Stimulated activated naive B cell treated with anti-CD40 and anti-IgM and Interleukin-4, amounts not matched to agents 10 μg/mL and 1 μg/mL and 100 μg/mL, for 72 hours (primary cell): ENCODE measurements around the gene PGBD2.

Experiments
- ATAC-seq, 2 donors: fragments of 150-1000 bp; cut with Tn5 transposase; replicated peaks; 2 replicates each; pipeline ENCODE4 v1.10.0; 2021; ENCODE audit warnings: moderate library complexity in 1 of 2
- DNase-seq: peaks from one replicate; pipeline ENCODE4 v3.0.0; 2021
- H3K27ac Mint-ChIP-seq: one replicate; pipeline ENCODE4 v1.8.0; 2022; ENCODE audit warnings: mild to moderate bottlenecking, mixed read lengths
- H3K27me3 Mint-ChIP-seq, 2 donors: one replicate each; pipeline ENCODE4 v1.8.0; 2022; ENCODE audit warnings: mixed read lengths in 2 of 2
- H3K36me3 Mint-ChIP-seq, 2 donors: one replicate each; pipeline ENCODE4 v1.8.0; 2022; ENCODE audit warnings: mixed read lengths in 2 of 2, mild to moderate bottlenecking in 1 of 2
- H3K4me1 Mint-ChIP-seq, 2 donors: one replicate each; pipeline ENCODE4 v1.8.0; 2022; ENCODE audit warnings: mixed read lengths in 2 of 2, mild to moderate bottlenecking in 1 of 2
- H3K4me3 Mint-ChIP-seq, 2 donors: one replicate each; pipeline ENCODE4 v1.8.0; 2022; ENCODE audit warnings: mild to moderate bottlenecking in 2 of 2, mixed read lengths in 2 of 2, moderate library complexity in 1 of 2
- H3K9me3 Mint-ChIP-seq, 2 donors: one replicate each; pipeline ENCODE4 v1.8.0; 2022; ENCODE audit warnings: mixed read lengths in 2 of 2, mild to moderate bottlenecking in 1 of 2

Gene PGBD2

GRCh38 chr1:248906009-248906752 lies at the start of gene PGBD2:
PGBD2 (plus strand) TSS chr1:248906235; CDS start chr1:248913863, 7,628 bp downstream.
- DNase-seq (peak; percentile 92), ATAC-seq (peak; percentile 90 to 93)
- peaks cover 3 to 23% of the 10 kb centered on the region in 2 donors for H3K36me3 Mint-ChIP-seq
- H3K4me1 Mint-ChIP-seq = peaks cover 36 to 46% of the 10 kb centered on the region in 2 donors
- H3K4me3 Mint-ChIP-seq = peak within 1 kb of the TSS; percentile 95 to 97
- H3K27ac Mint-ChIP-seq = peak within 1 kb of the TSS; percentile 99
- no peaks in the 10 kb centered on the region for H3K9me3 Mint-ChIP-seq
- no peaks in the 10 kb centered on the region for H3K27me3 Mint-ChIP-seq

GRCh38 chr1:248857201-248857600 lies 48.8 kb upstream of the PGBD2 start:
- H3K27me3 Mint-ChIP-seq = no peaks in the 10 kb centered on the region
- peaks cover 23 to 38% of the 10 kb centered on the region in 2 donors for H3K4me1 Mint-ChIP-seq
- H3K9me3 Mint-ChIP-seq = no peaks in the 10 kb centered on the region
- peak overlapping the region; percentile 84 to 88 for H3K4me3 Mint-ChIP-seq
- DNase-seq = no peak
- peak overlapping the region; percentile 95 for H3K27ac Mint-ChIP-seq
- ATAC-seq = no peak
- peaks cover 0 to 22% of the 10 kb centered on the region in 2 donors for H3K36me3 Mint-ChIP-seq

- Mint-ChIP-seq H3K36me3 (peaks cover 0 to 22% of the 10 kb centered on the region in 2 donors), H3K27ac (peak overlapping the region; percentile 95), H3K4me1 (peaks cover 28 to 42% of the 10 kb centered on the region in 2 donors), H3K27me3 (no peaks in the 10 kb centered on the region), H3K9me3 (no peaks in the 10 kb centered on the region), H3K4me3 (peak overlapping the region; percentile 84 to 88)
- DNase-seq (no peak), ATAC-seq (no peak)
These were observed 48.3 kb upstream of the PGBD2 start for GRCh38 chr1:248857749-248858095.

GRCh38 chr1:248858096-248858890 lies 47.7 kb upstream of the PGBD2 start:
- ATAC-seq = peak; percentile 65 to 66

GRCh38 chr1:248858891-248859889 lies 46.8 kb upstream of the PGBD2 start, which contains the start of gene ZNF692:
ZNF692 (minus strand) TSS chr1:248859085; CDS start chr1:248858309, 776 bp downstream.
- H3K27ac Mint-ChIP-seq = peak within 1 kb of the TSS; percentile 95
- H3K4me3 Mint-ChIP-seq = peak within 1 kb of the TSS; percentile 84 to 88
- H3K27me3 Mint-ChIP-seq = no peaks in the 10 kb centered on the region
- peak; percentile 84 to 88 for ATAC-seq
- H3K36me3 Mint-ChIP-seq = peaks cover 0 to 19% of the 10 kb centered on the region in 2 donors
- H3K9me3 Mint-ChIP-seq = no peaks in the 10 kb centered on the region
- DNase-seq = peak; percentile 97
- H3K4me1 Mint-ChIP-seq = peaks cover 40 to 45% of the 10 kb centered on the region in 2 donors

More at GRCh38 chr1:248858096-248858890, 47.7 kb upstream of the PGBD2 start:
- H3K9me3 Mint-ChIP-seq = no peaks in the 10 kb centered on the region
- no peaks in the 10 kb centered on the region for H3K27me3 Mint-ChIP-seq
- H3K4me3 Mint-ChIP-seq = peak overlapping the region; percentile 84 to 88
- peaks cover 32 to 44% of the 10 kb centered on the region in 2 donors for H3K4me1 Mint-ChIP-seq
- peak overlapping the region; percentile 95 for H3K27ac Mint-ChIP-seq
- H3K36me3 Mint-ChIP-seq = peaks cover 0 to 22% of the 10 kb centered on the region in 2 donors
- DNase-seq = no peak

GRCh38 chr1:248860007-248860406 lies 46.0 kb upstream of the PGBD2 start:
- no peak for DNase-seq
- Mint-ChIP-seq H3K27me3 (no peaks in the 10 kb centered on the region), H3K9me3 (no peaks in the 10 kb centered on the region), H3K27ac (peak overlapping the region; percentile 95), H3K4me1 (peaks cover 40 to 42% of the 10 kb centered on the region in 2 donors), H3K36me3 (peaks cover 0 to 10% of the 10 kb centered on the region in 2 donors), H3K4me3 (peak overlapping the region; percentile 84 to 88)
- ATAC-seq = no peak

GRCh38 chr1:248861616-248862015 lies 44.4 kb upstream of the PGBD2 start:
- Mint-ChIP-seq H3K27ac (no peak overlapping the region), H3K4me3 (no peak overlapping the region), H3K9me3 (no peaks in the 10 kb centered on the region), H3K4me1 (peaks cover 30 to 42% of the 10 kb centered on the region in 2 donors), H3K36me3 (no peaks in the 10 kb centered on the region), H3K27me3 (no peaks in the 10 kb centered on the region)
- no peak for DNase-seq
- ATAC-seq = no peak

GRCh38 chr1:248862695-248862997 lies 43.4 kb upstream of the PGBD2 start:
- Mint-ChIP-seq H3K27me3 (no peaks in the 10 kb centered on the region), H3K4me1 (peaks cover 25 to 39% of the 10 kb centered on the region in 2 donors), H3K9me3 (no peaks in the 10 kb centered on the region), H3K4me3 (peak overlapping the region; percentile 81 to 91), H3K36me3 (no peaks in the 10 kb centered on the region), H3K27ac (peak overlapping the region; percentile 89)
- ATAC-seq = peak; percentile 12 to 21
- DNase-seq = no peak

- H3K9me3 Mint-ChIP-seq = no peaks in the 10 kb centered on the region
- peak overlapping the region; percentile 89 for H3K27ac Mint-ChIP-seq
- DNase-seq (peak; percentile 65), ATAC-seq (peak; percentile 58 to 61)
- peaks cover 24 to 33% of the 10 kb centered on the region in 2 donors for H3K4me1 Mint-ChIP-seq
- H3K36me3 Mint-ChIP-seq = no peaks in the 10 kb centered on the region
- H3K27me3 Mint-ChIP-seq = no peaks in the 10 kb centered on the region
- peak overlapping the region; percentile 81 to 91 for H3K4me3 Mint-ChIP-seq
These were observed 42.8 kb upstream of the PGBD2 start for GRCh38 chr1:248862998-248863881.

GRCh38 chr1:248871837-248872401 lies 34.1 kb upstream of the PGBD2 start:
- no peak for DNase-seq
- Mint-ChIP-seq H3K27ac (no peak overlapping the region), H3K9me3 (peaks cover 3 to 4% of the 10 kb centered on the region in 2 donors), H3K4me1 (peaks cover 13 to 17% of the 10 kb centered on the region in 2 donors), H3K4me3 (no peak overlapping the region), H3K36me3 (peaks cover 8 to 10% of the 10 kb centered on the region in 2 donors), H3K27me3 (peaks cover 9 to 11% of the 10 kb centered on the region in 2 donors)
- ATAC-seq = no peak

GRCh38 chr1:248872752-248873408 lies 33.2 kb upstream of the PGBD2 start:
- H3K4me3 Mint-ChIP-seq = peak overlapping the region; percentile 95 to 96
- peaks cover 3 to 4% of the 10 kb centered on the region in 2 donors for H3K9me3 Mint-ChIP-seq
- peak overlapping the region; percentile 100 for H3K27ac Mint-ChIP-seq
- DNase-seq = peak; percentile 55
- H3K4me1 Mint-ChIP-seq = peaks cover 13 to 17% of the 10 kb centered on the region in 2 donors
- peaks cover 8 to 10% of the 10 kb centered on the region in 2 donors for H3K36me3 Mint-ChIP-seq
- peaks cover 9 to 11% of the 10 kb centered on the region in 2 donors for H3K27me3 Mint-ChIP-seq
- ATAC-seq = peak; percentile 52 to 61

- peaks cover 9 to 11% of the 10 kb centered on the region in 2 donors for H3K27me3 Mint-ChIP-seq
- H3K4me3 Mint-ChIP-seq = peak overlapping the region; percentile 95 to 96
- ATAC-seq (peak; percentile 87 to 91), DNase-seq (peak; percentile 96)
- peaks cover 3 to 4% of the 10 kb centered on the region in 2 donors for H3K9me3 Mint-ChIP-seq
- H3K4me1 Mint-ChIP-seq = peaks cover 13 to 17% of the 10 kb centered on the region in 2 donors
- H3K27ac Mint-ChIP-seq = peak overlapping the region; percentile 100
- peaks cover 8 to 10% of the 10 kb centered on the region in 2 donors for H3K36me3 Mint-ChIP-seq
These were observed 32.5 kb upstream of the PGBD2 start for GRCh38 chr1:248873409-248873992.
